Endothelial cell of umbilical vein (primary cell): ENCODE results near the gene MYH3. TPM values are rescaled to one million over a fixed set of nuclear protein-coding genes. Genes with fewer than 3 reads are reported as not detected.

ENCODE experiments used
- BruUV-seq: library from RNA; stranded (reverse); fragments of 400-500 nt; replicated peaks from 2 replicates; lab custom pipeline; 2021; lab: Mats Ljungman, UMichigan
- CTCF ChIA-PET: fragments of 300-600, 350-600 bp; sonication (Branson Sonifier 250); formaldehyde crosslinking; loops from one replicate; lab custom pipeline; 2021; ENCODE audit warnings: antibody characterized with exemption, inconsistent platforms; lab: Charles Lee
- POLR2A ChIA-PET: fragments of 300-600, 350-600 bp; sonication (Branson Sonifier 250); formaldehyde crosslinking; loops from one replicate; lab custom pipeline; 2021; ENCODE audit warnings: antibody characterized with exemption, inconsistent platforms; lab: Charles Lee
- DNase-seq: peaks from one replicate; pipeline ENCODE4 v3.0.0-alpha.2; 2011; ENCODE audit warnings: low read depth, low spot score
- FAIRE-seq: peaks from 2 replicates; lab custom pipeline; 2011; peaks lifted over from hg19 to GRCh38; lab: Jason Lieb, UNC
- H2AFZ ChIP-seq: 2 replicates; pipeline ENCODE4 v1.6.0; 2012; ENCODE audit warnings: low read depth, low read length, control low read depth, inconsistent platforms
- H3K27ac ChIP-seq: 2 replicates; pipeline ENCODE4 v1.5.1; 2011; ENCODE audit warnings: low read depth, mild to moderate bottlenecking, control low read depth, low read length, moderate library complexity; ENCODE audit not compliant: insufficient read depth
- H3K27me3 ChIP-seq, 2 experiments: 2 replicates each; pipeline versions ENCODE4 v1.6.0 to v1.6.1; 2011; ENCODE audit warnings: low read length in 2 of 2, mixed read lengths in 1 of 2; ENCODE audit not compliant: control insufficient read depth in 2 of 2, insufficient read depth in 2 of 2
- H3K36me3 ChIP-seq, 2 experiments: 2 replicates in 1 of 2; 3 replicates in 1 of 2; pipeline ENCODE4 v1.5.1; 2011; ENCODE audit warnings: low read length in 2 of 2, mild to moderate bottlenecking in 1 of 2, moderate library complexity in 1 of 2; ENCODE audit not compliant: control insufficient read depth in 2 of 2, insufficient read depth in 2 of 2; ENCODE audit errors: extremely low read depth in 1 of 2
- H3K4me1 ChIP-seq: 3 replicates; pipeline ENCODE4 v1.5.1; 2011; ENCODE audit warnings: mild to moderate bottlenecking, low read length; ENCODE audit not compliant: control insufficient read depth, insufficient read depth; ENCODE audit errors: extremely low read depth
- H3K4me2 ChIP-seq: 2 replicates; pipeline ENCODE4 v1.6.1; 2011; ENCODE audit warnings: low read length, control low read depth, mixed read lengths; ENCODE audit not compliant: insufficient read depth
- H3K4me3 ChIP-seq, 3 experiments: fragments of 200-600 bp in 1 of 3; sonication (generic), shearing (Covaris generic) in 1 of 3; replicated peaks in 1 of 3; 2 replicates each; pipeline ENCODE4 v1.5.1; 2011 to 2016; ENCODE audit warnings: control low read depth in 3 of 3, low read length in 3 of 3, mild to moderate bottlenecking in 2 of 3, inconsistent platforms in 1 of 3, low read depth in 1 of 3, moderate library complexity in 1 of 3; ENCODE audit not compliant: insufficient read depth in 1 of 3
- H3K79me2 ChIP-seq: 2 replicates; pipeline ENCODE4 v1.6.0; 2012; ENCODE audit warnings: low read length, inconsistent platforms; ENCODE audit not compliant: control insufficient read depth, insufficient read depth
- H3K9ac ChIP-seq: replicated peaks from 2 replicates; pipeline ENCODE3; 2011; ENCODE audit warnings: low read length, control low read depth; ENCODE audit not compliant: insufficient read depth; ENCODE audit errors: extremely low read depth
- H3K9me1 ChIP-seq: replicated peaks from 3 replicates; pipeline ENCODE4 v1.6.0; 2011; ENCODE audit warnings: mild to moderate bottlenecking, low read length; ENCODE audit not compliant: control insufficient read depth, insufficient read depth; ENCODE audit errors: extremely low read depth
- H3K9me3 ChIP-seq: replicated peaks from 2 replicates; pipeline ENCODE4 v1.5.1; 2012; ENCODE audit warnings: low read length, inconsistent platforms; ENCODE audit not compliant: control insufficient read depth, insufficient read depth
- H4K20me1 ChIP-seq: replicated peaks from 2 replicates; pipeline ENCODE3; 2011; ENCODE audit warnings: mild to moderate bottlenecking, low read length; ENCODE audit not compliant: control insufficient read depth, insufficient read depth; ENCODE audit errors: extremely low read depth
- CTCF ChIP-seq, 2 donors: IDR thresholded peaks; 1 replicate in 1 of 2; 2 replicates in 1 of 2; pipeline ENCODE4 v1.5.1; 2011; ENCODE audit warnings: low read length in 2 of 2, mild to moderate bottlenecking in 2 of 2, moderate library complexity in 2 of 2, control low read depth in 1 of 2, inconsistent platforms in 1 of 2, low read depth in 1 of 2; ENCODE audit not compliant: insufficient read depth in 1 of 2; ENCODE audit errors: extremely low read depth in 1 of 2
- EZH2 ChIP-seq: IDR thresholded peaks from 2 replicates; pipeline ENCODE4 v1.6.1; 2012; ENCODE audit warnings: borderline replicate concordance, low read depth, mild to moderate bottlenecking, moderate library complexity, low read length, inconsistent platforms; ENCODE audit not compliant: severe bottlenecking
- GATA2 ChIP-seq: IDR thresholded peaks from 2 replicates; pipeline ENCODE4 v1.7.0; 2011; ENCODE audit warnings: low read depth, mild to moderate bottlenecking, moderate library complexity, mixed read lengths, low read length; ENCODE audit not compliant: insufficient read length, insufficient read depth
- JUN ChIP-seq: IDR thresholded peaks from 2 replicates; pipeline ENCODE4 v1.6.1; 2011; ENCODE audit warnings: borderline replicate concordance, low read depth; ENCODE audit not compliant: insufficient read length, insufficient read depth
- MAX ChIP-seq: IDR thresholded peaks from 2 replicates; pipeline ENCODE4 v1.6.1; 2011; ENCODE audit not compliant: insufficient read depth, insufficient read length
- MYC ChIP-seq: IDR thresholded peaks from one replicate; pipeline ENCODE4 v1.6.1; 2011; ENCODE audit warnings: mild to moderate bottlenecking, low read depth, low read length
- POLR2A ChIP-seq: IDR thresholded peaks from 2 replicates; pipeline ENCODE4 v1.6.1; 2012; ENCODE audit warnings: low read depth, mild to moderate bottlenecking, control low read depth, low read length
- POLR2AphosphoS5 ChIP-seq: IDR thresholded peaks from 2 replicates; pipeline ENCODE4 v1.6.1; 2012; ENCODE audit warnings: low read depth, mild to moderate bottlenecking, control low read depth, low read length, moderate library complexity; ENCODE audit not compliant: insufficient read depth
- dilution Hi-C: fragments of 300-500 bp; cut with MboI; formaldehyde crosslinking; loops from one replicate; pipeline ENCODE4 v1.15.0; 2019; ENCODE audit warnings: low sequenced_read_pairs; ENCODE audit not compliant: extremely low pct_ligation_motif_present
- intact Hi-C: fragments of 100-400 bp; cut with micrococcal nuclease; formaldehyde crosslinking; loops from one replicate; pipeline ENCODE4 v1.10.0; 2022
- polyA plus RNA-seq, 4 experiments: library from polyadenylated mRNA; depleted of rRNA in 3 of 4; stranded (reverse) in 3 of 4; unstranded in 1 of 4; fragments of >200 nt; gene quantifications; 2 replicates each; pipeline versions ENCODE4 v1.2.1 to v1.2.3, GENCODE V29; 2011 to 2012; ENCODE audit warnings: missing spikeins in 1 of 4
- total RNA-seq: library from RNA; stranded (reverse); gene quantifications from 2 replicates; pipeline ENCODE4 v1.2.3, GENCODE V29; 2021

The MYH3 gene
- total and polyA plus RNA-seq, 2 donors (not counting 3 experiments of a cell fraction or from before 2014, with no cell fraction given): 0.65 to 0.73 TPM

GRCh38 chr17:10668775-10669174 is 11.7 kb upstream of the MYH3 start:
- Histone ChIP-seq H3K27ac (no peak overlapping the region), H2AFZ (no peak overlapping the region), H3K4me3 (no peak overlapping the region), H3K27me3 (no peaks in the 10 kb centered on the region), H3K4me2 (no peak overlapping the region), H3K9me3 (no peaks in the 10 kb centered on the region), H3K9ac (no peak overlapping the region), H3K9me1 (peaks cover 2% of the 10 kb centered on the region), H3K79me2 (no peaks in the 10 kb centered on the region), H3K4me1 (peaks cover 2% of the 10 kb centered on the region), H4K20me1 (no peaks in the 10 kb centered on the region), H3K36me3 (no peaks in the 10 kb centered on the region)
- intact Hi-C loops: no loop called here
- DNase-seq: peak; percentile 32
- no peak for TF ChIP-seq GATA2
- no peak for TF ChIP-seq EZH2
- TF ChIP-seq CTCF (IDR thresholded peaks at IDR 0.05; ENCODE audit: extremely low read depth in 1 of 2, insufficient read depth in 1 of 2, low read depth in 1 of 2, low read length in 2 of 2): no peak
- no peak for TF ChIP-seq MAX
- TF ChIP-seq JUN: no peak
- no peak for TF ChIP-seq POLR2A
- TF ChIP-seq MYC: no peak
- TF ChIP-seq POLR2AphosphoS5: no peak
- FAIRE-seq: no peak
- dilution Hi-C loops: no loop called here
- no TSS peak for BruUV-seq
- CTCF ChIA-PET: interaction anchor here (3.0 kb wide), 1 partner anchor 22 kb away, joined by 11 read pairs; no protein-coding TSS in a partner anchor
- POLR2A ChIA-PET: no interaction called here
